Trophoblast cell (in vitro differentiated cells and primary cell): ENCODE measurements around the gene COMMD4.
"Not testable (repeated sequence)": the region's sequence is repeated elsewhere in the genome, so short reads cannot be mapped to it uniquely, and the experiment has no call there.

Experiments used
- DNase-seq, 2 donors: peaks; one replicate each; pipeline ENCODE4 v3.0.0-alpha.2; 2016
- H2AFZ ChIP-seq: 2 replicates; pipeline ENCODE4 v1.6.1; 2013; ENCODE audit warnings: low read length, moderate library complexity, mild to moderate bottlenecking; ENCODE audit not compliant: insufficient read depth, poor library complexity
- H2AK5ac ChIP-seq: 2 replicates; pipeline ENCODE4 v1.6.1; 2013; ENCODE audit warnings: mild to moderate bottlenecking, low read length
- H2BK120ac ChIP-seq: 2 replicates; pipeline ENCODE4 v1.6.1; 2013; ENCODE audit warnings: low read length, mild to moderate bottlenecking, moderate library complexity; ENCODE audit not compliant: insufficient read depth, poor library complexity
- H2BK12ac ChIP-seq: 2 replicates; pipeline ENCODE4 v1.6.1; 2013; ENCODE audit warnings: mild to moderate bottlenecking, low read length, moderate library complexity
- H2BK5ac ChIP-seq: 2 replicates; pipeline ENCODE4 v1.6.1; 2013; ENCODE audit warnings: low read length, low read depth, moderate library complexity, mild to moderate bottlenecking; ENCODE audit not compliant: poor library complexity
- H3K14ac ChIP-seq: 2 replicates; pipeline ENCODE4 v1.6.1; 2013; ENCODE audit warnings: mild to moderate bottlenecking, low read length
- H3K18ac ChIP-seq: 2 replicates; pipeline ENCODE4 v1.6.1; 2013; ENCODE audit warnings: mild to moderate bottlenecking, low read length
- H3K23ac ChIP-seq: 2 replicates; pipeline ENCODE4 v1.6.1; 2013; ENCODE audit warnings: low read length
- H3K27ac ChIP-seq: 2 replicates; pipeline ENCODE4 v1.5.1; 2013; ENCODE audit warnings: low read depth, mild to moderate bottlenecking, inconsistent platforms, low read length, moderate library complexity
- H3K27me3 ChIP-seq: 2 replicates; pipeline ENCODE4 v1.6.1; 2013; ENCODE audit warnings: inconsistent platforms, mild to moderate bottlenecking, low read length, moderate library complexity; ENCODE audit not compliant: insufficient read depth
- H3K36me3 ChIP-seq, 2 experiments: 1 replicate in 1 of 2; 2 replicates in 1 of 2; pipeline ENCODE4 v1.6.1; 2013; ENCODE audit warnings: low read length in 2 of 2, mild to moderate bottlenecking in 2 of 2, moderate library complexity in 1 of 2; ENCODE audit not compliant: insufficient read depth in 2 of 2, control insufficient read depth in 1 of 2
- H3K4ac ChIP-seq: 2 replicates; pipeline ENCODE4 v1.6.1; 2013; ENCODE audit warnings: low read depth, mild to moderate bottlenecking, low read length, moderate library complexity
- H3K4me1 ChIP-seq, 2 experiments: 1 replicate in 1 of 2; 2 replicates in 1 of 2; pipeline ENCODE4 v1.6.1; 2013; ENCODE audit warnings: low read length in 2 of 2, mild to moderate bottlenecking in 2 of 2, moderate library complexity in 1 of 2; ENCODE audit not compliant: insufficient read depth in 2 of 2, control insufficient read depth in 1 of 2
- H3K4me2 ChIP-seq: 2 replicates; pipeline ENCODE4 v1.6.1; 2013; ENCODE audit warnings: inconsistent platforms, mild to moderate bottlenecking, low read length, moderate library complexity
- H3K4me3 ChIP-seq: 2 replicates; pipeline ENCODE4 v1.5.1; 2013; ENCODE audit warnings: mild to moderate bottlenecking, low read depth, low read length, inconsistent platforms
- H3K79me1 ChIP-seq: one replicate; pipeline ENCODE4 v1.6.1; 2013; ENCODE audit warnings: low read length
- H3K79me2 ChIP-seq: 2 replicates; pipeline ENCODE4 v1.6.1; 2013; ENCODE audit warnings: low read length, mild to moderate bottlenecking; ENCODE audit not compliant: control insufficient read depth, insufficient read depth, poor library complexity
- H3K9ac ChIP-seq: 2 replicates; pipeline ENCODE4 v1.6.1; 2013; ENCODE audit warnings: mild to moderate bottlenecking, low read length
- H3K9me3 ChIP-seq: 2 replicates; pipeline ENCODE4 v1.6.1; 2013; ENCODE audit warnings: low read depth, mild to moderate bottlenecking, control low read depth, inconsistent platforms, low read length; ENCODE audit not compliant: insufficient read depth
- H4K12ac ChIP-seq: 2 replicates; pipeline ENCODE4 v1.6.1; 2013; ENCODE audit warnings: low read depth, mild to moderate bottlenecking, low read length, moderate library complexity
- H4K8ac ChIP-seq: 2 replicates; pipeline ENCODE4 v1.6.1; 2013; ENCODE audit warnings: low read depth, mild to moderate bottlenecking, low read length, moderate library complexity
- H4K91ac ChIP-seq: one replicate; pipeline ENCODE4 v1.6.1; 2013; ENCODE audit warnings: low read depth, mild to moderate bottlenecking, low read length, moderate library complexity
- WGBS: extraction: QIAGEN DNeasy Blood & Tissue Kit; methylation state at CpG from one replicate; pipeline ENCODE4 v1.1.7; 2013; ENCODE audit warnings: missing lambda C conversion rate; ENCODE audit not compliant: insufficient read length, insufficient coverage; ENCODE audit errors: extremely low coverage; 5-methylcytosine and 5-hydroxymethylcytosine counted together

The COMMD4 gene

GRCh38 chr15:75307778-75308390, 28.0 kb upstream of the COMMD4 start:
- H3K9ac ChIP-seq = no peak overlapping the region
- no peak overlapping the region for H4K12ac ChIP-seq
- no peaks in the 10 kb centered on the region for H3K4me1 ChIP-seq
- no peak overlapping the region for H4K91ac ChIP-seq
- no peak overlapping the region for H2BK120ac ChIP-seq
- H2BK5ac ChIP-seq = no peak overlapping the region
- no peak overlapping the region for H3K27ac ChIP-seq
- H3K36me3 ChIP-seq = no peaks in the 10 kb centered on the region
- H3K4ac ChIP-seq = no peak overlapping the region
- H2AK5ac ChIP-seq = no peak overlapping the region
- H3K4me3 ChIP-seq = no peak overlapping the region
- no peak overlapping the region for H4K8ac ChIP-seq
- no peaks in the 10 kb centered on the region for H3K79me2 ChIP-seq
- H3K27me3 ChIP-seq = no peaks in the 10 kb centered on the region
- H3K79me1 ChIP-seq = no peaks in the 10 kb centered on the region
- no peak overlapping the region for H3K4me2 ChIP-seq
- WGBS = no CpG with 5 or more reads among the region's 15 CpGs
- H2BK12ac ChIP-seq = no peak overlapping the region
- peak in 1 of 2 donors; percentile 49 for DNase-seq
- H3K9me3 ChIP-seq = no peaks in the 10 kb centered on the region
- H3K14ac ChIP-seq = no peak overlapping the region
- no peak overlapping the region for H3K23ac ChIP-seq
- H2AFZ ChIP-seq = no peak overlapping the region
- H3K18ac ChIP-seq = no peak overlapping the region

- Histone ChIP-seq H2BK12ac (no peak overlapping the region), H3K14ac (no peak overlapping the region), H4K12ac (no peak overlapping the region), H2AK5ac (no peak overlapping the region), H2BK120ac (no peak overlapping the region), H2BK5ac (no peak overlapping the region), H3K4ac (no peak overlapping the region), H3K23ac (no peak overlapping the region), H3K4me3 (no peak overlapping the region), H3K9me3 (no peaks in the 10 kb centered on the region), H3K79me2 (no peaks in the 10 kb centered on the region), H2AFZ (no peak overlapping the region), H3K36me3 (no peaks in the 10 kb centered on the region), H4K8ac (no peak overlapping the region), H3K27me3 (no peaks in the 10 kb centered on the region), H3K4me2 (no peak overlapping the region), H3K9ac (no peak overlapping the region), H3K4me1 (no peaks in the 10 kb centered on the region), H3K79me1 (no peaks in the 10 kb centered on the region), H4K91ac (no peak overlapping the region), H3K18ac (no peak overlapping the region), H3K27ac (no peak overlapping the region)
- peak; percentile 13 to 43 for DNase-seq
These were observed 26.2 kb upstream of the COMMD4 start for GRCh38 chr15:75309711-75310110.

DNA sequence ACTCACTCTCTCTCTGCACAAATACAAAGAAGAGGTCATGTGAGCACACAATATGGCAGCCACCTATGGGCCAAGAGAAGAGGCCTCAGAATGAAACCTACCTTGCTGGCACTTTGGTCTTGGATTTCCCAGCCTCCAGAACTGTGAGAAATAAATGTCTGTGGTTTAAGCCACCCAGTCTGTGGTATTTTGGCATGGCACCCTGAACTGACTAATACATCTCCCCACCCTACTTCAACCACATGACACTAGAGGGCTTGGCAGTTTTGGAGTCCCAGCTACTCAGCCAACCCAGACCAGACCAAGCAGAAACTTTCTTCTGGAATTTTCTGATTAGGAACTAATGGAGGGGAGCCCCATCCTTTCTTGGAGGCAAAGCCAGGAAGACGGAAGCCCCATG, 23.3 kb upstream of the COMMD4 start:
- H3K4ac ChIP-seq, H2BK12ac ChIP-seq, H3K4me2 ChIP-seq, H3K27me3 ChIP-seq, DNase-seq, H3K36me3 ChIP-seq, H2AFZ ChIP-seq, H4K91ac ChIP-seq, H3K4me1 ChIP-seq, H4K8ac ChIP-seq, H4K12ac ChIP-seq, H3K4me3 ChIP-seq, H2AK5ac ChIP-seq, H3K9me3 ChIP-seq, H3K18ac ChIP-seq, H3K9ac ChIP-seq, H3K27ac ChIP-seq, H2BK5ac ChIP-seq, H3K79me2 ChIP-seq, H3K79me1 ChIP-seq, H3K23ac ChIP-seq, H3K14ac ChIP-seq, H2BK120ac ChIP-seq: not testable (repeated sequence)
- no CpG with 5 or more reads among the region's 1 CpG for WGBS

DNA sequence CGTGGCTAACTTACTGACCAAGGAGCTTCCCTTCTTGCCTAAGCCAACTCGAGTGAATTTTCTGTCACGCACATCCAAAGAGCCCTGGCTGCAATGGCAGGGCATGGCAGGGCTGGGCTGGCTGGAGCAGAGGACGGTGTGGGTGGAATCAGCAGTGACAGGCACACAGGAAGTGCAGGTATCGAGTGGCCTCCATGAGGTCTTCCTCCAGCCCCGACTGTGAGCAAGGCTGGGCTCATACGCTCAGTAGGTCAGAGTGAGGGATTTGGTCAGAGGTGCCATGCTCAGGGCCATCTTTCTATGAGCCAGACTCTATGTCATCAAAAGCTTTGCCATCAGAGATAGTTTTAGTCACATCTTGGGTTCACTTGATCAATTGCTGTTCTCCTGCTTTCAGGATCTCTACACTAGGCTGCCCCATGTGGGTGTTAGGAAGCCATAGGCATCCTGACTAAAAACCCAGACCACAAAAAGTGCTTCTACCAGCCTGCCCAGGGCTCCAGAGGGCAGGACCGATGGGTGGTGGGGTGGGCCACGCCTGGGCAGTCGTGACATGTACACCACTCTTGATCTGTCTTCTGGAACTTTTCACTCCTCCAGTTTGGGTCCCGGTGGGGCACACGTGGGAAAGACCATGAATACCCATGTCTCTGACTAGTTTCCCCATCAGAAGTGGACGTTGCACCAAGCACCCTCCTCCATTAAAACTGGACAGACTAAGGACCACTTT, 22.6 kb upstream of the COMMD4 start:
- Histone ChIP-seq H3K9me3 (no peaks in the 10 kb centered on the region), H3K79me1 (no peaks in the 10 kb centered on the region), H2BK12ac (no peak overlapping the region), H2AK5ac (no peak overlapping the region), H3K79me2 (no peaks in the 10 kb centered on the region), H3K14ac (no peak overlapping the region), H3K4me3 (no peak overlapping the region), H3K4me2 (no peak overlapping the region), H3K9ac (no peak overlapping the region), H4K8ac (no peak overlapping the region), H4K12ac (no peak overlapping the region), H3K27me3 (no peaks in the 10 kb centered on the region), H3K23ac (no peak overlapping the region), H3K4me1 (no peaks in the 10 kb centered on the region), H4K91ac (no peak overlapping the region), H3K18ac (no peak overlapping the region), H2BK5ac (no peak overlapping the region), H2AFZ (no peak overlapping the region), H2BK120ac (no peak overlapping the region), H3K4ac (no peak overlapping the region), H3K27ac (no peak overlapping the region), H3K36me3 (no peaks in the 10 kb centered on the region)
- no peak for DNase-seq
- WGBS = no CpG with 5 or more reads among the region's 13 CpGs
